MM.1S (cell line): Measurements from ENCODE around the gene APBB2.

Source experiments
- DNase-seq: peaks from one replicate; pipeline ENCODE4 v3.0.0-alpha.2; 2015
- H2AFZ ChIP-seq: fragments of 300-600 bp; sonication (generic); 2 replicates; pipeline ENCODE4 v1.6.0; 2016; ENCODE audit warnings: antibody characterized with exemption, low read length
- H3F3A ChIP-seq: fragments of 300-600 bp; sonication (generic); 2 replicates; pipeline ENCODE4 v1.6.1; 2016; ENCODE audit warnings: mild to moderate bottlenecking, antibody characterized with exemption, low read length, moderate library complexity, mixed read lengths; ENCODE audit not compliant: insufficient read depth
- H3K27ac ChIP-seq: fragments of 300-600 bp; sonication (generic); 2 replicates; pipeline ENCODE4 v1.5.1; 2016; ENCODE audit warnings: mild to moderate bottlenecking, low read length
- H3K27me3 ChIP-seq: fragments of 300-600 bp; sonication (generic); replicated peaks from 2 replicates; pipeline ENCODE4 v1.6.0; 2016; ENCODE audit warnings: low read length; ENCODE audit not compliant: insufficient read depth
- H3K36me3 ChIP-seq: fragments of 300-600 bp; sonication (generic); replicated peaks from 2 replicates; pipeline ENCODE4 v1.6.1; 2016; ENCODE audit warnings: mild to moderate bottlenecking, low read length, mixed read lengths; ENCODE audit not compliant: insufficient read depth
- H3K4me1 ChIP-seq: fragments of 300-600 bp; sonication (generic); 2 replicates; pipeline ENCODE4 v1.6.1; 2016; ENCODE audit warnings: low read length, mixed read lengths
- H3K4me2 ChIP-seq: fragments of 300-600 bp; sonication (generic); 2 replicates; pipeline ENCODE4 v1.6.0; 2016; ENCODE audit warnings: low read depth, low read length
- H3K4me3 ChIP-seq: fragments of 300-600 bp; sonication (generic); 2 replicates; pipeline ENCODE4 v1.5.1; 2016; ENCODE audit warnings: low read length, mixed read lengths
- H3K79me2 ChIP-seq: fragments of 300-600 bp; sonication (generic); 2 replicates; pipeline ENCODE4 v1.6.1; 2016; ENCODE audit warnings: mixed run types, low read length, mixed read lengths
- H3K9ac ChIP-seq: fragments of 300-600 bp; sonication (generic); 2 replicates; pipeline ENCODE4 v1.6.1; 2016; ENCODE audit warnings: low read length, mixed read lengths
- H3K9me2 ChIP-seq: fragments of 300-600 bp; sonication (generic); replicated peaks from 2 replicates; pipeline ENCODE4 v1.6.1; 2016; ENCODE audit warnings: mild to moderate bottlenecking, low read length, mixed read lengths; ENCODE audit not compliant: insufficient read depth
- H3K9me3 ChIP-seq: fragments of 300-600 bp; sonication (generic); replicated peaks from 2 replicates; pipeline ENCODE4 v1.6.1; 2016; ENCODE audit warnings: mild to moderate bottlenecking, low read length, mixed read lengths; ENCODE audit not compliant: insufficient read depth
- H4K20me1 ChIP-seq: fragments of 300-600 bp; sonication (generic); 2 replicates; pipeline ENCODE4 v1.6.1; 2016; ENCODE audit warnings: mild to moderate bottlenecking, low read length, moderate library complexity, mixed read lengths; ENCODE audit not compliant: insufficient read depth
- CTCF ChIP-seq: fragments of 300-600 bp; sonication (generic); IDR thresholded peaks from 2 replicates; pipeline ENCODE4 v1.5.1; 2016; ENCODE audit warnings: antibody characterized with exemption, low read length, mixed read lengths
- EZH2 ChIP-seq: fragments of 300-600 bp; sonication (generic); optimal IDR thresholded peaks from 2 replicates; pipeline ENCODE3; 2017; ENCODE audit warnings: low read depth, mild to moderate bottlenecking, antibody characterized with exemption, low read length, mixed read lengths
- EZH2phosphoT487 ChIP-seq: fragments of 300-600 bp; sonication (generic); IDR thresholded peaks from 2 replicates; pipeline ENCODE4 v1.6.1; 2018; ENCODE audit warnings: antibody characterized with exemption, low read length

Gene APBB2

DNA sequence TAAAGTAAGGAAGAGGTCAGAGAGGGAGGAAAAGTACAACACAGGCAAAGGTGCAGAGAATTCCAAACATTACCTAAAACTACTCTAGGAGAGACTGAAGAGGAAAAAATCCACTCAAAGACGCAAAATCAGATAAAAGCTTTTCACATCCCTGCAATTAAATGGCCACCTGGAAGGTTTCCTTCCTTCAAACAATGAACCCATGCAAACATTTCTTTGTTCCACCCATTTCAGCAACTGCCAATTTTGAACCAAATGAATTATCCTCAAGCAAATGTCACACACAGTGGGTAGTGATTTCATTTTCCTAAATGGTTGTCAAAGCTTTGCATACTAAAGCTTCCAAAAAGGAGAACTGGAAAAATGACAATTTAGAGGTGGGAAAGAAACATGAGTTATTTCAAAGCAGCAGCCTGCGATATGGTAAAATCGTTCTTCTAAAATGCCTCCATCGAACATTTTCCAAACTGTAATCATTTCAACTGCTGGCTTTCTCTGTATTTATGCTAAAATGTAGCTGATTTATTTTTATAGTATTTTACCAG, 45.0 kb downstream of the APBB2 start:
- H3K4me1 ChIP-seq: peaks cover 8% of the 10 kb centered on the region
- DNase-seq: no peak
- no peaks in the 10 kb centered on the region for H3K27me3 ChIP-seq
- H3K27ac ChIP-seq: no peak overlapping the region
- H3K79me2 ChIP-seq: no peaks in the 10 kb centered on the region
- H3K9me2 ChIP-seq: no peaks in the 10 kb centered on the region
- H3F3A ChIP-seq: no peaks in the 10 kb centered on the region
- H3K9ac ChIP-seq: no peak overlapping the region
- H3K4me3 ChIP-seq: no peak overlapping the region
- H3K36me3 ChIP-seq: no peaks in the 10 kb centered on the region
- H4K20me1 ChIP-seq: no peaks in the 10 kb centered on the region
- H3K9me3 ChIP-seq: no peaks in the 10 kb centered on the region
- H2AFZ ChIP-seq: no peak overlapping the region
- no peak for TF ChIP-seq EZH2
- TF ChIP-seq EZH2phosphoT487: no peak
- TF ChIP-seq CTCF: no peak
- no peak overlapping the region for H3K4me2 ChIP-seq

- no peak overlapping the region for H3K4me2 ChIP-seq
- DNase-seq: no peak
- no peak for TF ChIP-seq EZH2
- TF ChIP-seq CTCF: no peak
- TF ChIP-seq EZH2phosphoT487: no peak
- H4K20me1 ChIP-seq: no peaks in the 10 kb centered on the region
- no peak overlapping the region for H2AFZ ChIP-seq
- H3K27me3 ChIP-seq: no peaks in the 10 kb centered on the region
- no peaks in the 10 kb centered on the region for H3K9me3 ChIP-seq
- H3K4me1 ChIP-seq: no peaks in the 10 kb centered on the region
- no peaks in the 10 kb centered on the region for H3F3A ChIP-seq
- no peak overlapping the region for H3K9ac ChIP-seq
- H3K9me2 ChIP-seq: no peaks in the 10 kb centered on the region
- no peak overlapping the region for H3K4me3 ChIP-seq
- H3K79me2 ChIP-seq: no peaks in the 10 kb centered on the region
- no peak overlapping the region for H3K27ac ChIP-seq
- H3K36me3 ChIP-seq: no peaks in the 10 kb centered on the region
Measured at GRCh38 chr4:41167191-41167590, 47.2 kb downstream of the APBB2 start.

- H3K9me2 ChIP-seq: no peaks in the 10 kb centered on the region
- H3K79me2 ChIP-seq: no peaks in the 10 kb centered on the region
- no peaks in the 10 kb centered on the region for H3K9me3 ChIP-seq
- H3K4me3 ChIP-seq: no peak overlapping the region
- H3K4me2 ChIP-seq: no peak overlapping the region
- no peaks in the 10 kb centered on the region for H3K4me1 ChIP-seq
- H3F3A ChIP-seq: no peaks in the 10 kb centered on the region
- H4K20me1 ChIP-seq: no peaks in the 10 kb centered on the region
- H3K36me3 ChIP-seq: no peaks in the 10 kb centered on the region
- H3K27ac ChIP-seq: no peak overlapping the region
- TF ChIP-seq CTCF: no peak
- no peak for TF ChIP-seq EZH2
- TF ChIP-seq EZH2phosphoT487: no peak
- no peak overlapping the region for H3K9ac ChIP-seq
- H3K27me3 ChIP-seq: no peaks in the 10 kb centered on the region
- no peak overlapping the region for H2AFZ ChIP-seq
- DNase-seq: no peak
Measured at GRCh38 chr4:41164405-41164804, 49.9 kb downstream of the APBB2 start.
